ENCODE data around the gene ATG16L1. TPM values are rescaled to one million over a fixed set of nuclear protein-coding genes. Genes with fewer than 3 reads are reported as not detected.

The ATG16L1 gene
- total and polyA plus RNA-seq, 7 donors, result 16.2 to 37.3 (median 19.6) TPM

DNA sequence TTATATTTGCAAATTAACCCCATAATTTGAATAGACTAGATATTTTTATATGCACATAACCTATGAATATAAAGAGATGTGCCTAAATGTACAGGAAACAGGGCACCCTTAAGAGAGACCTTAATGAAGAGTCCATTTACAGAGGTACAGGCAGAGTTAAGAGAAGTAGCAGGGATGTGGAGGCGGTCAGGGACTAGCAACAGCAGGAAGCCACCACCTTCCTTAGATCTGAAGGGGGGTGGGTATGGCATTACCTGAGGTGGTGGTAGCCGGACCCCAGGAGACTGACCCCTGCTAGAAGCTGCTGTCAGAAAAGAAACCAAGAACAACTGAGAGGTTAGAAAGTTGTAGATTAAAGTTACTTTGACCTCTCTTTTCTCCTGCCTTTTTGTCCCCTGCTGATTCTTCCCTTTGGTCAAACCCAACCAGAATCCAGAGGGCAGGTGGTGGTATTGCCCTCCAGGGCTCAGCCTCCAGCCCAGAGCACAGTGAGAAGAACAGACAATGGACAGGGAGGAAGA is 24.9 kb upstream of the ATG16L1 start:
- Histone ChIP-seq H3K27ac (no peak overlapping the region), H3K27me3 (no peaks in the 10 kb centered on the region), H3K9me3 (no peaks in the 10 kb centered on the region), H3K4me1 (no peaks in the 10 kb centered on the region), H3K36me3 (no peaks in the 10 kb centered on the region), H3K4me3 (no peak overlapping the region)
- TF ChIP-seq EP300 (IDR thresholded peaks at IDR 0.05) (no peak), POLR2AphosphoS5 (IDR thresholded peaks at IDR 0.05) (no peak), POLR2A (IDR thresholded peaks at IDR 0.05) (no peak)
- TF ChIP-seq, protein P1, sequence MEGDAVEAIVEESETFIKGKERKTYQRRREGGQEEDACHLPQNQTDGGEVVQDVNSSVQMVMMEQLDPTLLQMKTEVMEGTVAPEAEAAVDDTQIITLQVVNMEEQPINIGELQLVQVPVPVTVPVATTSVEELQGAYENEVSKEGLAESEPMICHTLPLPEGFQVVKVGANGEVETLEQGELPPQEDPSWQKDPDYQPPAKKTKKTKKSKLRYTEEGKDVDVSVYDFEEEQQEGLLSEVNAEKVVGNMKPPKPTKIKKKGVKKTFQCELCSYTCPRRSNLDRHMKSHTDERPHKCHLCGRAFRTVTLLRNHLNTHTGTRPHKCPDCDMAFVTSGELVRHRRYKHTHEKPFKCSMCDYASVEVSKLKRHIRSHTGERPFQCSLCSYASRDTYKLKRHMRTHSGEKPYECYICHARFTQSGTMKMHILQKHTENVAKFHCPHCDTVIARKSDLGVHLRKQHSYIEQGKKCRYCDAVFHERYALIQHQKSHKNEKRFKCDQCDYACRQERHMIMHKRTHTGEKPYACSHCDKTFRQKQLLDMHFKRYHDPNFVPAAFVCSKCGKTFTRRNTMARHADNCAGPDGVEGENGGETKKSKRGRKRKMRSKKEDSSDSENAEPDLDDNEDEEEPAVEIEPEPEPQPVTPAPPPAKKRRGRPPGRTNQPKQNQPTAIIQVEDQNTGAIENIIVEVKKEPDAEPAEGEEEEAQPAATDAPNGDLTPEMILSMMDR (IDR thresholded peaks at IDR 0.05), result no peak
- intact Hi-C loops (cut with DNase I), result no loop called here
- no peak for DNase-seq
- 83 to 94% methylated on average over 2 of the region's 2 CpGs for WGBS, 2 donors

DNA sequence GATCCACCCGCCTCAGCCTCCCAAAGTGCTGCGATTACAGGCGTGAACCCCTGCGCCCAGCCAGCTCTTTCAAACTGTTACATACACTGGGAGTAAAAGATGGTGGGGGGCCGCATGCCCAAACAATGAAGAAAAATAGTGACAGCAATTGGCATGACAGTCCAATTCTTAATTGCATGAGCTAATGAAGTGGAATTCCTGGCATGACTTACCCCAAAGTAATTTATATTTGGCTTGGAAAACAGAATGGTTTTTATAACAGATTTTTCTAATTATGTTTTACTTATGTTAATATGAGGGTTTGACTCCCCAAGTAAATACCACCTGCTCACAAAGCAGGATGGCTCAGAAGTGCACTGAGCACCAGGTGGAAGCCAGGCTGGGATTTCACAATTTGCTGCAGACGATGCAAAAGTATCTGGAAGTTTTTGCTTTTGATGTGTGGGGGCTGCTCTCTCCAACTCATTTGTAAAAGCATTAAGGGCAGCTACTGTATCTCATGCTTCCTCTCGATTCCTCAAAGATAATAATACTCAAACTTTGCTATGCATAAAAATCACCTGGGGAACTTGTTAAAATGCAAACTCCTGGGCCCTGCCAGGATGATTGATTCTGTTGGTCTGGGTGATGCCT is 24.0 kb upstream of the ATG16L1 start:
- Histone ChIP-seq H3K27ac (no peak overlapping the region), H3K9me3 (no peaks in the 10 kb centered on the region), H3K27me3 (no peaks in the 10 kb centered on the region), H3K4me3 (no peak overlapping the region), H3K36me3 (no peaks in the 10 kb centered on the region), H3K4me1 (no peaks in the 10 kb centered on the region)
- no peak for TF ChIP-seq POLR2AphosphoS5 (IDR thresholded peaks at IDR 0.05)
- TF ChIP-seq, protein P1 (IDR thresholded peaks at IDR 0.05), result no peak
- TF ChIP-seq EP300 (IDR thresholded peaks at IDR 0.05), result no peak
- no peak for TF ChIP-seq POLR2A (IDR thresholded peaks at IDR 0.05)
- WGBS, 2 donors, result 90 to 91% methylated on average over 7 of the region's 7 CpGs
- DNase-seq, result no peak
- intact Hi-C loops (cut with DNase I), result no loop called here

DNA sequence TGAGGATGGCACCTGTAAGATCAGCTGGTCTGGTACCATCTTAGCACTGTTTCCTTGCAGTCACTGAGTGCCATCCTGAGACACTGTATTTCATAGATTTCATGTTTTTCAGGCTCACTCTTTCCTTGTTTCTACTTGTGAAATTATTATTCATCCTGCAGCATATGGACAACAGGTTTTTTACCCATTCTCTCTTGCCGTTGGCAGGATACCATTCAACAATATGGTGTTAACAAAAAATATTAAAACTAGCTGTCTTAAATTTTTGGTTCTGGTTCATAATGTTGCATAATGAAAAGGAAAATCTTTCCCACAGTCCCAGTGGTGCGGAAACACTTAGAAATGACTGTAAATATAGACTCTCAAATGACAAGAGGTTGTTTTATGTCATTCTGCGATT is 23.1 kb upstream of the ATG16L1 start:
- H3K4me1 ChIP-seq, result no peaks in the 10 kb centered on the region
- TF ChIP-seq, protein P1 (IDR thresholded peaks at IDR 0.05), result no peak
- TF ChIP-seq POLR2A (IDR thresholded peaks at IDR 0.05), result no peak
- TF ChIP-seq EP300 (IDR thresholded peaks at IDR 0.05), result no peak
- TF ChIP-seq POLR2AphosphoS5 (IDR thresholded peaks at IDR 0.05), result no peak
- no peaks in the 10 kb centered on the region for H3K36me3 ChIP-seq
- H3K4me3 ChIP-seq, result no peak overlapping the region
- H3K27me3 ChIP-seq, result no peaks in the 10 kb centered on the region
- H3K9me3 ChIP-seq, result no peaks in the 10 kb centered on the region
- DNase-seq, result no peak
- H3K27ac ChIP-seq, result no peak overlapping the region
- intact Hi-C loops (cut with DNase I), result no loop called here
- WGBS, 2 donors, result 89 to 94% methylated on average over 3 of the region's 3 CpGs

DNA sequence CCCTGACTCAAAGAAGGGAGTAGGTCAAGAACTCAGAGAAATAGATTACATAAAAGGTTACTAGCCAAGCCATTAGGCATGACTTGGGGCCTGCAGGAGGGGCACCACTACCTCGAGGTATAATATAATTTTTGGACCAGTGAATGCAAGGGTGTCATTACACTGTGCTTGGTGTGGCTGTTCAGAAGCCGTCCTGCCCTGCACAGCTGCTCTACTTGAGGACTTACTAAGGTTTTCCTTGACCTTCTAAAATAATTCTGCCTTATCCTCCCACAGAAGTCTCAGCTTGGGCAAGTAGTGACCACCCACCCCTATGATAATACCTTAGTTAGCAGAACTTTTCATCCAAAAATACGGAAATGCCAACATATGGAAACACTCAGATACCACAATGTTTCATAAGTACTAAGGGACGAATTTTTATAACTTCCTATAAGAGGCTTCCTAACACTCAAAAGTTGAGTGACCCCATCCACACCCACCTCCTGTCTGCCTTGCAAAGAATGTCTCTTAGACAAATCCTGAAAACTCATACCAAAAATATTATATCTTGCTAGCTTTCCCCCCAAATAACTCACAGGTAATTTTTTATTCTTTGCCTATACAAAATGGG is 17.7 kb upstream of the ATG16L1 start:
- DNase-seq, result no peak
- H3K9me3 ChIP-seq, result no peaks in the 10 kb centered on the region
- H3K27ac ChIP-seq, result no peak overlapping the region
- no peak for TF ChIP-seq POLR2A (IDR thresholded peaks at IDR 0.05)
- no peak for TF ChIP-seq POLR2AphosphoS5 (IDR thresholded peaks at IDR 0.05)
- TF ChIP-seq EP300 (IDR thresholded peaks at IDR 0.05), result no peak
- TF ChIP-seq, protein P1 (IDR thresholded peaks at IDR 0.05), result no peak
- H3K36me3 ChIP-seq, result no peaks in the 10 kb centered on the region
- no peaks in the 10 kb centered on the region for H3K4me1 ChIP-seq
- intact Hi-C loops (cut with DNase I), result no loop called here
- H3K27me3 ChIP-seq, result no peaks in the 10 kb centered on the region
- H3K4me3 ChIP-seq, result no peak overlapping the region
- 63 to 68% methylated on average over 4 of the region's 4 CpGs for WGBS, 2 donors
